ENCODE data around the gene PSMD2.
A peak's percentile ranks its signal among the peaks of the same experiment; 100 is the strongest.

PSMD2 gene

DNA sequence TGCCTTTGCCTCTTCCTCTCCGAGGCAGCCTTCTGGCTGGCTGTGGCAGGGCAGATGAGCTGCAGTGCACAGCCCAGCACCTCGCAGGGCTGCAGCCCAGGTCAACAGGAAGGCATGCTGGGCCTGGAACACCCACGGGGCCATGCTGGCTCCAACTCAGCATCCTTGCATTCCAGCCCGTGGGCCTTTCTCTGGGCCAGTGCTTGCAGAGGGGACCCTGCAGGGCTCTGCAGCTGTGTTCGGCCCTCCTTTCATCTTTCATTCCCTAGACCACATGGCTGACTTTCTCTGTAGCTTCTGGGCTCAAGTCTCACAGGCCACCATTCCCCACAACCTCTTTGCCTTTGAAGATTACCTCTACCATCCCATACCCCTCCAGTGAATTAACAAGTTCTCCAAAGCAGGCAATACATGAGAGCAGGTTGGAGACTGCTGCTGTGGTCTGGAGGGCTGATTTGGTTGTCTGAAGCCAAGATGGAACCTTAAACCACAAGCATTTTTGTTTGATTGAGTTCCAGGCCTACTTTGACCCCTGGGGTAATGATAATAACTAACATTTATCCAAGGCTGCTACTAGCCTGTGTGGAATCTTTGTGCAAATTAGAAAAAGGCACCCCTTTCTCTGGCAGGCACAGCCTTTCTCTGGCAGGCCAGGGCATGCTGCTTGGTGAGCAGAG, 44.3 kb downstream of the PSMD2 start:
- DNase-seq, result no peak

DNA sequence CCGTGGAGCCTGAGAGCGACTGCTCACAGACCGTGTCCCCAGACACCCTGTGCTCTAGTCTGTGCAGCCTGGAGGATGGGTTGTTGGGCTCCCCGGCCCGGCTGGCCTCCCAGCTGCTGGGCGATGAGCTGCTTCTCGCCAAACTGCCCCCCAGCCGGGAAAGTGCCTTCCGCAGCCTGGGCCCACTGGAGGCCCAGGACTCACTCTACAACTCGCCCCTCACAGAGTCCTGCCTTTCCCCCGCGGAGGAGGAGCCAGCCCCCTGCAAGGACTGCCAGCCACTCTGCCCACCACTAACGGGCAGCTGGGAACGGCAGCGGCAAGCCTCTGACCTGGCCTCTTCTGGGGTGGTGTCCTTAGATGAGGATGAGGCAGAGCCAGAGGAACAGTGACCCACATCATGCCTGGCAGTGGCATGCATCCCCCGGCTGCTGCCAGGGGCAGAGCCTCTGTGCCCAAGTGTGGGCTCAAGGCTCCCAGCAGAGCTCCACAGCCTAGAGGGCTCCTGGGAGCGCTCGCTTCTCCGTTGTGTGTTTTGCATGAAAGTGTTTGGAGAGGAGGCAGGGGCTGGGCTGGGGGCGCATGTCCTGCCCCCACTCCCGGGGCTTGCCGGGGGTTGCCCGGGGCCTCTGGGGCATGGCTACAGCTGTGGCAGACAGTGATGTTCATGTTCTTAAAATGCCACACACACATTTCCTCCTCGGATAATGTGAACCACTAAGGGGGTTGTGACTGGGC, 45.7 kb downstream of the PSMD2 start:
- no peak for DNase-seq

DNA sequence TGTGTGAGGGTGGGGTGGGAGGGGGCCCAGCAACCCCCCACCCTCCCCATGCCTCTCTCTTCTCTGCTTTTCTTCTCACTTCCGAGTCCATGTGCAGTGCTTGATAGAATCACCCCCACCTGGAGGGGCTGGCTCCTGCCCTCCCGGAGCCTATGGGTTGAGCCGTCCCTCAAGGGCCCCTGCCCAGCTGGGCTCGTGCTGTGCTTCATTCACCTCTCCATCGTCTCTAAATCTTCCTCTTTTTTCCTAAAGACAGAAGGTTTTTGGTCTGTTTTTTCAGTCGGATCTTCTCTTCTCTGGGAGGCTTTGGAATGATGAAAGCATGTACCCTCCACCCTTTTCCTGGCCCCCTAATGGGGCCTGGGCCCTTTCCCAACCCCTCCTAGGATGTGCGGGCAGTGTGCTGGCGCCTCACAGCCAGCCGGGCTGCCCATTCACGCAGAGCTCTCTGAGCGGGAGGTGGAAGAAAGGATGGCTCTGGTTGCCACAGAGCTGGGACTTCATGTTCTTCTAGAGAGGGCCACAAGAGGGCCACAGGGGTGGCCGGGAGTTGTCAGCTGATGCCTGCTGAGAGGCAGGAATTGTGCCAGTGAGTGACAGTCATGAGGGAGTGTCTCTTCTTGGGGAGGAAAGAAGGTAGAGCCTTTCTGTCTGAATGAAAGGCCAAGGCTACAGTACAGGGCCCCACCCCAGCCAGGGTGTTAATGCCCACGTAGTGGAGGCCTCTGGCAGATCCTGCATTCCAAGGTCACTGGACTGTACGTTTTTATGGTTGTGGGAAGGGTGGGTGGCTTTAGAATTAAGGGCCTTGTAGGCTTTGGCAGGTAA, 46.5 kb downstream of the PSMD2 start:
- DNase-seq, result no peak

- no peak for DNase-seq
Observed at GRCh38 chr3:184346480-184347190, 47.6 kb downstream of the PSMD2 start.

- no peak for DNase-seq
Observed at GRCh38 chr3:184347321-184348056, 48.4 kb downstream of the PSMD2 start.

DNA sequence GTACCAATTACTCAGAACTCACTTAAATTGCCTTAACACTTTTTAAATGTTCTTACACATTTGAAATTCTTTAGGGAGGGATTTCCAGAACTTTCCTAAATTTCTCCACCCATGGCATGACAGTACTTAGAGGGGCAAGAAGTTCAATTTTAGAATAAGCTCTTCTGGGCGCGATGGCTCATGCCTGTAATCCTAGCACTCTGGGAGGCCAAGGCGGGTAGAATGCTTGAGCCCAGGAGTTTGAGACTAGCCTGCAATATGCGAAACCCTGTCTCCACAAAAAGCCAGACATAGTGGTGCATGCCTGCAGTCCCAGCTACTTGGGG, 49.0 kb downstream of the PSMD2 start:
- DNase-seq, result no peak

DNA sequence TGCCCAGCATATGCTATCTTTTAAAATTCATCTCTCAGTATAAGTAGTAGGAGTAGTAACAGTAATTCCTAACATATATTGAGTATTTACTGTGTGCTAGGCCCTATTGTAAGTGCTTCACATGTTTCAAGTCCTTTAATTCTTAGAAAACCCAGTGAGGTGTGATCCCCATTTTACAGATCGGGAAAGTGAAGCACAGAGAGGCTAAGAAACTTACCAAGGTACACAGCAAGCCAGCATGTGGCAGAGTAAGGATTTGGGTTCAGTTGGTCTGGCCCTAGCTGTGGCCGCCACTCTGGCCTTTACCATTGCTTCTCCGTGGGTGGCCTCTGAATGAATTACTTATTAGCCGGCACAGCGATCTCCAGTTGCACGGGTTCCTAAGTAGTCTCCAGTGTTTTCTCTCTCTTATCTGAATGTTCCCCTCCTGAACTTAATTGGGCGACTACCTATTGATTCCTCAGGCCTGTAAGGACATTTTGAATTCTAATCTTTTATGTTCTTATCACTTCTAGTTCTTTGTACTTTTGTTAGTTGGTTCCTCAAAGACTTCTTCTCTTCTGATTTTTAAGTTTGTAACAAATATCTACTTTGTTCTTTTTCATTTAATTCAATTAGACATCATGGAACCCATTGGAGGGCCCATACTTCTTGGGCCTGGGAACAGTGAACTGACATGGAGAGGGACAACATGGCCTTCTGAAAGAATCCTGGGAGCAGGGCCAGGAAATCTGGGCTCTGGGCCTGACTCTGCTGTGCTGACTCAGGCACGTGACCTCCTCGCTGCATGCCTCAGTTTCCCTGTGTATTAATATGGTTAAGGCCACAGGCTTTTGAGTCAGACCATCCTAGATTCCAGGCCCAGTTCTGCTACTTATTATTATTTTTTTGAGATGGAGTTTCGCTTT, 50.8 kb downstream of the PSMD2 start:
- DNase-seq, result no peak

DNA sequence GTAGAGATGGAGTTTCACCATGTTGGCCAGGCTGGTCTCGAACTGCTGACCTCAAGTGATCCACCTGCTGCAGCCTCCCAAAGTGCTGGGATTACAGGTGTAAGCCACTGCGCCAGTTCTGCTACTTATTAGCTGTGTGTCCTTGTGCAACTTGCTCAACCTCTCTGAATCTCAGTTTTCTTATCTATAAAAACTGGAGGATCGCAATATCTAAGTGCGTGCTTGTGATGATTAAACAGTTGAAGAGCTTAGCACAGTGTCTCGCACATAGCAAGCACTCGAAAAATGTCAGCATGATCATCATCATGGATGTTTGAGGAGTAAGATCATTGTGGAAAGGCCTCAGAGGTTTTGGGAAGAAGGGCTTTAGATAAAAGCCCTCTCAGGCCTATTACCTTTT, 51.6 kb downstream of the PSMD2 start:
- no peak for DNase-seq

- DNase-seq, result no peak
Observed at GRCh38 chr3:184351511-184352148, 52.6 kb downstream of the PSMD2 start.

GRCh38 chr3:184352149-184352785, 53.2 kb downstream of the PSMD2 start:
- DNase-seq, result no peak

DNA sequence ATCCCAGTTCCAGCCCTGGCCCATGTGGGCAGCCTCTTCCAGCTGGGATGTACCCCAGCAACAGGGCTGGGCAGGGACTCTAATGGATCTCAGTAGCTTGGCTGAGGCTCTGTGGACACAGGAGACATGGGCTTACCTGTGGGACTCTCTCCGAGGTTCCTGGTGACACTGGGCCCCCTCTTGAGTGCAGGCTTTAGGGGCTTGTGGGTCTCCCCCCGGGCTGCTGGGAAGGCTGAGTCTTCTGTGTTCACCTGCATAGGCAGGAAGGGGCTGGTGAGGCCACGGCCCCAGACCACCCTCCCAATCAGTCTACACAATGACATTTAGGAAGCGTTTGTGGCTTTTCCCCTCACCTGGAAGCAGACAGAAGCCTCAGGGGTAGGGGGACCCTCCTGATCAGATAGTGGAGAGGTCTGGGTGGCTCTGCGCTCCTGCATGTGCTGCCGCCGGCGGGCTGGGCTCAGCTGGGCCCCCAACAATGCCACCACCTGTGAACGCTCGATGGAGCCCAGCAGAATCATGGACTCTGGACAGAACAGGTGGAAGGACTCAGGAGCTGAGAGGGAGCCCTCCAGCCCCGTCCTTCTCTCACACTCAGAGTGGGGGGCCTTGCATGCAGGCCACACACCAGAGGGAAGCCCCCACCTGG, 54.0 kb downstream of the PSMD2 start:
- no peak for DNase-seq

- no peak for DNase-seq
Observed at GRCh38 chr3:184353546-184353941, 54.5 kb downstream of the PSMD2 start.

- peak; percentile 63 for DNase-seq
Observed at GRCh38 chr3:184354121-184354728, 55.2 kb downstream of the PSMD2 start.

DNA sequence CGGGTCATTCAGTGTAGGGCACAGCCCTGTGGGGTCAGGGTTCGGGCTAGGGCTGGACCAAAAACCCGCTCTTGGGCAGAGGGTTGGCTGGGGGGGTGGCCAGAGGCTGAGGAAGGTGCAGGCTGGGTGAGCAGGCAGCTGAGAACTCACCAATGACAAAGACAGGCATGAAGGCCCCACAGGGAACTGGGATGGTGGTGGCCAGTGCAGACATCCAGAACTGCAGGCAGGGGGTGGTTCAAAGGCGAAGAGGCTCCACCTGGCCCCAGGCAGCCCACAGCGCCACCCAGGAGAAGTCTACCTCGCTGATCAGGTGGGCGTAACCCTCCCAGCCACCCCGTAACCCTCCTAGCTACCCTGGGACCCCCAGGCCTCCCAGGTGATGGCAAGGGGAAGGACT, 55.7 kb downstream of the PSMD2 start:
- DNase-seq, result no peak

- no peak for DNase-seq
Observed at GRCh38 chr3:184355261-184356040, 56.4 kb downstream of the PSMD2 start.

DNA sequence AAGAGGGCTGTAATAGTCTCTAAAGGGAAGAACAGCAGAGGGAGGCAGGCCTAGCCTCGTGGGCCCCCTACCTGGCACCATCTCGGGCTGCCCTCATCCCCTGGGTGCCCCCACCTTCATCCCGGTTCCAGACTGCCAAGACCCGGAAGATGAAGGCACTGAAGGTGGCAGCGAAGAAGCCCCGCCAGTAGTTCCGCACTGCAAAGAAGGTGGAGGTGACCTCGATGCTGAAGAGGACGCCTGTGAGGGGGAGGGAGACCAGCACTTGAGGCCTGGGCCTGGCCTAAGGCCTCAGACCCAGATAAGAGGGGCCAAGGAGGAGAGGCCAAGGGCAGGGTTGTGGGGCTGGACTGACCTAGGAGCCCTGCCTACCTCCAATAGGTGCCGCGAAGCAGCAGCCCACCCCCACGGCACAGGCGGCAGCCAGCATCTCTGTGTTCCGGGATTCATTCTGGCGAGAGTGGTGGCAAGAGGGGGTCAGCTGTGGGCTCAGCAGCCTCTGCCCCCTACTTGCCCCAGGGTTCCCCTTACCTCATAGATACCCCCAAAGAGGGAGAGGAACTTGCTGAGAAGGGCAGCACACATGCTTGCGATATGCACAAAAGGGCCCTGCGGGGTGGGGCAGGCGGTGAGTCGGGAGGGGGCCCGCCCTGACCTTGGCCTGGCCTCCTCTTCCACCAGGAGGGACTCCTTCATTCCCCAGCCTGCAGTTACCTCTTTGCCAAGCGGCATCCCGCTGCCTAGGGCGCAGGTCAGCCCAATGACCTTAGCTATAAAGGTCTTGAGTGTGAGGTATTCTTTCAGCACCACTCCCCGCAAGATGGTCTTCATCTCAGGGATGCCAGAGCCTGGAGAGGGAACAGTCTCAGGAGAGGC, 58.4 kb downstream of the PSMD2 start:
- DNase-seq, result no peak

DNA sequence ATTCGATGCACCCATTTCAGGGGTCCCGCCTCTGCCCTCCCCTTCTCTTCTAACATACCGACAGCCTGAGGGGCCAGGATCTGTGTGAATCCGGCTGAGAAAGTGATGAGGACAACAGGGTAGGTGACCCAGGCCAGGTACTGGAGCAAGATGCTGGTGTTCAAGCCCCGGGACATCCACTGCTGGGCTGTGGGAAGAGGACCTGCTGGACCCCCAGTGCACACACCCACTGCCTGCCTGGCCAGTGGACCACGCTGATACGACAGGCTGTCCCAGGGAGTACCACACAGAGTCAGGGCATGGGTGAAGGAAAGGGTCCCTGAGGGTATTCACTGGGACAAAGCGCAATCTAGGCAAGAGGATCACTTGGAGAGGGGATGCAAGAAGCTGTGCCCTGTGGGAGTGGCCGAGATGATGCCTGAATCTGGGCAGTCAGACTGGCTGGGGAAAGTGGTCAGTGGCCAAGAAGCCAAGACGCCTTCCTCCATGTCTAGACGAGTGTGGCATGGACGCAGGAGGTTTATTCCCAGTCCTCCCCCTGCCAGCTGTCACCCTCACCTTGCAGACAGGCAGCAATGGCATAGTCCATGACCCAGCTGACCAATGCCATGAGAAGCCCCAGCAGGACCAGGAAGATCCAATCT, 59.2 kb downstream of the PSMD2 start:
- no peak for DNase-seq

Measured in NCI-H1436 (cell line).